ENCODE data around the gene PAX5.

The PAX5 gene

GRCh38 chr9:36861528-36862205 is 172.4 kb downstream of the PAX5 start:
- H3K4me1 ChIP-seq (ENCODE audit: control insufficient read depth, insufficient read depth, low read length): no peaks in the 10 kb centered on the region
- CTCF ChIA-PET: interaction anchor here (0.6 to 6.6 kb wide), 12 partner anchors 8 to 401 kb away, joined by 3 to 58 read pairs (median 3); no protein-coding TSS in a partner anchor
- H3K27ac ChIP-seq (ENCODE audit: extremely low read depth, low read depth, low read length): no peak overlapping the region
- no peaks in the 10 kb centered on the region for H3K9me3 ChIP-seq (ENCODE audit: control insufficient read depth, insufficient read depth, low read depth, low read length)
- H3K4me3 ChIP-seq (ENCODE audit: low read depth, low read length): no peak overlapping the region
- no peaks in the 10 kb centered on the region for H3K36me3 ChIP-seq (ENCODE audit: control insufficient read depth in 2 of 2, insufficient read depth in 1 of 2, low read length in 2 of 2)
- POLR2A ChIA-PET: no interaction called here
- no peak for TF ChIP-seq ZNF660 (tag by site-specific recombination; IDR thresholded peaks at IDR 0.05)
- no peak for TF ChIP-seq ZNF518A (tag by site-specific recombination; conservative IDR thresholded peaks at IDR 0.05; ENCODE audit: low read depth)
- TF ChIP-seq ZNF274 (IDR thresholded peaks at IDR 0.05; ENCODE audit: low read length): no peak
- no peak for TF ChIP-seq ZNF274 (tag by site-specific recombination; IDR thresholded peaks at IDR 0.05; ENCODE audit: borderline replicate concordance)
- TF ChIP-seq ZNF623 (tag by site-specific recombination; IDR thresholded peaks at IDR 0.05): peak; percentile 92

DNA sequence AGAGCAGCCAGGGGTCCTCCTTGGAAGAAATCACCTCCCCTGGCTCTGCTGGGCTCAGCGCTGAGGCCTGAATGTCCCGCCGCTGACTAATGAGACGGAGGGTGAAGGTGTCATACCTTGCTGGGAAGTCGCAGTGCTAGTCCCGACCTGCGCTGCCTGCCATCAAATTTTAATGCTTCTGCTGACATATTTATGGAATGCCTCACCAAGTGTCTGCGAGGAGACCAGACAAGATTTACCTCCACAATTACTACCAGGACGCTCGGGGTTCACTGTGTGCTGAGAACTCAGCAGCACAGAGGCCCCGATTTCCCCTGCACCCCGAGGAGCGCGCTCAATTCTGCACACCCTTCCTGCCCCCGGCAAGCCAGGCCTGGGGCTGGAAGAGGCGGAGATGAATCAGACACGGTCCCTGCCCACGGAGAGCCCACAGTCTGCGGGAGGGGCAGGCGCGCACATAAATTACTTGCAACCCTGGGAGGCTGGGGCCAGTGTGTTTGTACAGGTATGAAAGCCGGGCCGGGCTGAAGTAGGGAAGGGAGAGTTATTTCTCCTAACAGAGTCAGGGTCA is 175.2 kb downstream of the PAX5 start:
- Histone ChIP-seq H3K9me3 (ENCODE audit: control insufficient read depth, insufficient read depth, low read depth, low read length) (no peaks in the 10 kb centered on the region), H3K4me1 (ENCODE audit: control insufficient read depth, insufficient read depth, low read length) (no peaks in the 10 kb centered on the region), H3K27ac (ENCODE audit: extremely low read depth, low read depth, low read length) (no peak overlapping the region), H3K4me3 (ENCODE audit: low read depth, low read length) (no peak overlapping the region), H3K36me3 (ENCODE audit: control insufficient read depth in 2 of 2, insufficient read depth in 1 of 2, low read length in 2 of 2) (no peaks in the 10 kb centered on the region)
- POLR2A ChIA-PET: no interaction called here
- CTCF ChIA-PET: interaction anchor here (0.7 to 2.8 kb wide), 2 partner anchors 14 to 1136 kb away, joined by 3 to 23 read pairs; no protein-coding TSS in a partner anchor
- TF ChIP-seq ZIC2 (tag by site-specific recombination; IDR thresholded peaks at IDR 0.05): peak; percentile 89
- TF ChIP-seq, protein P1, sequence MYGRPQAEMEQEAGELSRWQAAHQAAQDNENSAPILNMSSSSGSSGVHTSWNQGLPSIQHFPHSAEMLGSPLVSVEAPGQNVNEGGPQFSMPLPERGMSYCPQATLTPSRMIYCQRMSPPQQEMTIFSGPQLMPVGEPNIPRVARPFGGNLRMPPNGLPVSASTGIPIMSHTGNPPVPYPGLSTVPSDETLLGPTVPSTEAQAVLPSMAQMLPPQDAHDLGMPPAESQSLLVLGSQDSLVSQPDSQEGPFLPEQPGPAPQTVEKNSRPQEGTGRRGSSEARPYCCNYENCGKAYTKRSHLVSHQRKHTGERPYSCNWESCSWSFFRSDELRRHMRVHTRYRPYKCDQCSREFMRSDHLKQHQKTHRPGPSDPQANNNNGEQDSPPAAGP (tag by site-specific recombination; IDR thresholded peaks at IDR 0.05): 0 out of 2 replicates have a peak, but pooled peaks have one; percentile 46
- TF ChIP-seq ZFHX2 (tag by site-specific recombination; conservative IDR thresholded peaks at IDR 0.05): peak; percentile 85
- TF ChIP-seq EGR2 (tag by site-specific recombination; IDR thresholded peaks at IDR 0.05; ENCODE audit: low read depth): peak; percentile 73; the same call in 1 of the 2 replicates
- TF ChIP-seq ZNF366 (tag by site-specific recombination; conservative IDR thresholded peaks at IDR 0.05): no peak
- peak; percentile 14; the same call in 1 of the 2 replicates for TF ChIP-seq OSR2 (tag by site-specific recombination; IDR thresholded peaks at IDR 0.05)
- TF ChIP-seq ZNF600 (tag by site-specific recombination; IDR thresholded peaks at IDR 0.05): peak; percentile 47; the same call in 1 of the 2 replicates
- TF ChIP-seq, protein P2, sequence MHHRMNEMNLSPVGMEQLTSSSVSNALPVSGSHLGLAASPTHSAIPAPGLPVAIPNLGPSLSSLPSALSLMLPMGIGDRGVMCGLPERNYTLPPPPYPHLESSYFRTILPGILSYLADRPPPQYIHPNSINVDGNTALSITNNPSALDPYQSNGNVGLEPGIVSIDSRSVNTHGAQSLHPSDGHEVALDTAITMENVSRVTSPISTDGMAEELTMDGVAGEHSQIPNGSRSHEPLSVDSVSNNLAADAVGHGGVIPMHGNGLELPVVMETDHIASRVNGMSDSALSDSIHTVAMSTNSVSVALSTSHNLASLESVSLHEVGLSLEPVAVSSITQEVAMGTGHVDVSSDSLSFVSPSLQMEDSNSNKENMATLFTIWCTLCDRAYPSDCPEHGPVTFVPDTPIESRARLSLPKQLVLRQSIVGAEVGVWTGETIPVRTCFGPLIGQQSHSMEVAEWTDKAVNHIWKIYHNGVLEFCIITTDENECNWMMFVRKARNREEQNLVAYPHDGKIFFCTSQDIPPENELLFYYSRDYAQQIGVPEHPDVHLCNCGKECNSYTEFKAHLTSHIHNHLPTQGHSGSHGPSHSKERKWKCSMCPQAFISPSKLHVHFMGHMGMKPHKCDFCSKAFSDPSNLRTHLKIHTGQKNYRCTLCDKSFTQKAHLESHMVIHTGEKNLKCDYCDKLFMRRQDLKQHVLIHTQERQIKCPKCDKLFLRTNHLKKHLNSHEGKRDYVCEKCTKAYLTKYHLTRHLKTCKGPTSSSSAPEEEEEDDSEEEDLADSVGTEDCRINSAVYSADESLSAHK (tag by site-specific recombination; IDR thresholded peaks at IDR 0.05): no peak
- 0 out of 2 replicates have a peak, but pooled peaks have one; percentile 18 for TF ChIP-seq ZBTB17 (tag by site-specific recombination; IDR thresholded peaks at IDR 0.05)

Measured in HEK293 (cell line).